GM21737 (cell line): Measurements from ENCODE around the gene ASAP2.

Experiments
- ATAC-seq: cut with Tn5 transposase; IDR thresholded peaks from one replicate; pipeline ENCODE4 v1.9.1; 2021; ENCODE audit warnings: mild to moderate bottlenecking, moderate library complexity; ENCODE audit not compliant: unreplicated experiment

ASAP2 gene

DNA sequence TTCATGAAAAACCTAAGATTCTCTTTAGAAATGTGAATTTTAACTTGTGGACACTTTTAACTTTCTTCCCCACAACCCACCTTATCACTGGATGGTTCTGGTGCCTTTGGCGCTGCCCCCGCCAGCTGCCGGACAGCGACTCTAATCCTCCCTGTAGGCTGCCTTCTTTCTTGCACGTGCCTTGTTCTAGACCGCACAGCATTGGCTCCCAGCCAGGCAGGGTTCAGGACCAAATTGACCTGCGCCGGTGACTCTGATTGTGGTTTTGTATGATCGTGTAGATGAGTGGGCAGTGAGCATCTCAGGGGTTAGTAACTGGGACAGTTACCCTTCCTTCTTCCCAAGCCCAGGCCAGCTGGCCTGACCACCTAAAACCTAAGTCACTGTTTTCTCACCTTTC, 106.8 kb downstream of the ASAP2 start:
- ATAC-seq: no peak

DNA sequence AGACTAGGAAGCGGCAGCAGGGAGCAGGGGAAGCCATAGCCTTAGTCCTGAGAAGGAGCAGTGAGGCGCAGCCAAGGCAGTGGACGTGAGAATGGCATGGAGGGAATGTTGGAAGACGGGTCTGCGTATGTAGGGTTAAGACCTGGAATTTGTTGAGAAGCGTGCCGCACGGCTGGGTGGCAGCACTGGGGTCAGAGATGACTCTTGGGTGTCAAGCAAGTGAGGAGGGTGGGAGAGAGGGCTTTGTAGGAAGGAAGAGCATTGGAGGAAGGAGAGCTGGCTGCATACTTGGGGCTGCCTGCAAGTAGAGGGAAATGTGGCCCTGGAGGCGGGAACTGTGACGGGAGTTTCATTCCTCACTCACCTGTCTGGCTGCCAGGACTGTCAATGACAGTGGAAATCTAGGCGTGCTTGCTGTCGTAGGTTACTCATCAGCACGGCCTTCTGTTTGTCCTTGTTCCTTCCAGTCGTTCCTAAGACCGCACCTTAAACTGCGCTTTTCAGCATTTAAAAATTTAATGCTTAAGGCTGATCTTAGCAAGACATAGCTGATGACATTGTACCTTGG, 108.8 kb downstream of the ASAP2 start:
- ATAC-seq: no peak

DNA sequence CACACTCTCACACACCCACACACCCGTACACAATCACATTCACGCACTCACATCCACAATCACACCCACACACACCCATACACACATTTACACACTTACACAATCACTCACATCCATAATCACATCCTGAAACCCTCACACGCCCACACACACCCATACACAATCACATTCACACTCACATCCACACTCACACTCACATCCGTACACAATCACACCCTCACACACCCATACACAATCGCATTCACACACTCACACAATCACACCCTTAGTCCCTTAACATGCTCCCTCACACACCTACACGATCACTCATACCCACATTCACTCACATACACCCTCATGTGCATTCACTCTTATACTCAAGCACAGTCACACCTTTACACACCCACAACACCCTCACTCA, 110.9 kb downstream of the ASAP2 start:
- ATAC-seq: no peak

DNA sequence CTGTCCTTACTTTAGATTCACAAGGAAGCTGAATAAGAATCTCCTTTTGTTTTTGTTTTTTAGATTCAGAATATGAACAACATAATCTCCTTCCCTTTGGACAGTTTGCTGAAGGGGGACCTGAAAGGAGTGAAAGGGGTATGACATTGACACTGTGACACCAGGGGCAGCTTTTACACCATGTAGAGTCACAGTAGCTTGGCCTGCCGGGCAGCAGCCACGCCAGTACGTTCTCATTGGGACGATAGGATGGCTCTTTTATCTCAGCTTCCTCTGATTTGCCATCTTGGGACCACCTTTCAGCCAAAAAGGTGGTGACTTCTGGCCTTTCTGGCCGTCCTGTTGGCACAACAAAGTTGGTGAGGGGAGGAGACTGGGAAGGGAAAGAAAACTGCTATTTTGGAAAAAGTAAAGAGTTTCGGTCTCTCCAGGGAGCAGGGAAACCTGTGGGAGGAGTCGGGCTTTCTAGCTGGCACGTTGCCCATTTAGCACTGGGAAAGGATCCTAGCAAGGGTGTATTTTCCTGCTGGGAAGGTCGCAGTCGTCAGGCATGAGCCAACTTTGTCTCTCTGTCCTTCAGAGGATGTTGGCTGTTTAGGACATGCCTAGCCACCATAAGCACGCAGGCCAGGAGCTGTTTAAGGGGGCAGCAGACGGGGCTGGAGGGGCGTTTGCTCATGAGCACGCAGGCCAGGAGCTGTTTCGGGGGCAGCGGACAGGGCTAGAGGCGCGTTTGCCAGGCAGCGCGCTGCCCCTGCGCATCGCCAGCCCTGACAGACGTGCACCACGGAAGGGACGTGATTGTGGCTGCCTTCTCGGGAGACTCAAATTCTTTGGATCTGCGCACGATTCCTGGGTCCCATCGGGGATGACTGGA, 112.1 kb downstream of the ASAP2 start:
- no peak for ATAC-seq

DNA sequence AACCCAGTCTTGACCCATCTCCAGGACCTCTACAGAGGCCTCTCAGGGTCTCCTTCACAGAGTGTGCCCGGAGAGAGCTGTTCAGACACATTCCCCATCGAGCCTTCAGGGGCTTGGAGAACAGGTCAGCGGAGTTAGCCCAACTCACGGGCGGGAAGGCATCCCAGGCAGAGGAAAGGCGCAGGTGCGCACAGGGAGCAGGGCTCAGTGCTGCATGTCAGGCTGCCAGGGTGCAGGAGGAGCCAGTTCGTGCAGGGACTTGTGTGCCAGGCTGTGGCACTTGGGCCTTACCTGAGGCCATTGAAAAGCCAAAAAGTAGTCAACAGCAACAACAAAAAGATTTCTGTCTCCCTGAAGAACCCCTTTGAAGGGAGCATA, 112.7 kb downstream of the ASAP2 start:
- ATAC-seq: no peak

DNA sequence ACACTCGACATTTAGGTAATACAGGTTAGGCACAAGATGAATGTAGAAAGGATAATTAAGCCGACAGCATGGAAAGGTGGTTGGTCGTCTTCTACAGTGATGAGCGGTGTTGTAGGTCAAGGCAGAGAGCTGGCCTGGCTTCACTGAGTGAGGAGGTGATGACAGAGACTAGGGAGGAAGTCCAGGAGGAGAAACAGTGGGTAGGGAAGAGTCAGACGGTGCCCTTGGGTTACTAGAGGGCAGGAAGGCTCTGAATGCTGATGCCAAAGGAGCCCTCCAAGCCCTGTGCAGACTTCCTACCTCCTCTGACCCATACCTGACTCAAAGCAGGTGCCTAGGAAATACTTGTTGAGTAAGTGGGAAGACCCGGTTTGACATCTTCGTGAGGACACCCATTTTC, 116.0 kb downstream of the ASAP2 start:
- no peak for ATAC-seq

DNA sequence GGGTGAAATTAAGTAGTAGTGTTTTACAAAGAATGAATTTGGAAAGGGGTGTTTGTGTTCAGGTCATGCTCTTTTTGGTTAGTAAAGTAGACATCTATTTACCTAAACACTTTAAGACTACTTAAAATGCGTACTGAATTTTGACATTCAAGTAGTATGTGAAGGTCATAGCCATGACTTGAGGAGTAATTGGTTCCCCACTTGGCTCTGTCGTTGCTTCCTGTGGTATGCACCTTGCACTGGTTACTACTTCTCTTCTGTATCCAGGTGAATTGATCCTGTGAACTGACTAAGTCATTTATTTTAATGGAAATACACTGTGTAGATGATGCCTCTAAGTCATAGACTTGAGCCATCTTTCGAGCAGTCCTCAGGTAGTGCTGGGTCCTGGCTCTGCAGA, 118.8 kb downstream of the ASAP2 start:
- no peak for ATAC-seq

DNA sequence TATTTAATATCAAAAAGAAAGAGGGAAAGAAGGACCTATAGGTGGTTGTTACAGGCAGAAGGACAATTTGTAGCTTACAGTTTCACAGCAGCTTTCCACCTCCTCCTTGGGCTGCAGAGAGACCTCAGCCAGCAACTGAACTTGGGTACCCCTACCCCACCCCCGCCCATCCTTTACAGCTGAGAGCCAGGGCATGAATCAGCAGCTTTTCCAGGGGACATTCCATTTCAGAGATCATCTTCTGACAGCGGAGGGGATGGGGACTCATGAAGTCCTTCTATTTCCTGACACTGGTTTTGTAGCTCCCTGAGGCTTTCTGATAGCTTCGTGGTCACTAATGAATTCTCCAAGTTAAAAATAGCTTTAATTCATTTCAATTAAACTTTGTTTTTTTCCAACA, 120.4 kb downstream of the ASAP2 start:
- ATAC-seq: no peak

DNA sequence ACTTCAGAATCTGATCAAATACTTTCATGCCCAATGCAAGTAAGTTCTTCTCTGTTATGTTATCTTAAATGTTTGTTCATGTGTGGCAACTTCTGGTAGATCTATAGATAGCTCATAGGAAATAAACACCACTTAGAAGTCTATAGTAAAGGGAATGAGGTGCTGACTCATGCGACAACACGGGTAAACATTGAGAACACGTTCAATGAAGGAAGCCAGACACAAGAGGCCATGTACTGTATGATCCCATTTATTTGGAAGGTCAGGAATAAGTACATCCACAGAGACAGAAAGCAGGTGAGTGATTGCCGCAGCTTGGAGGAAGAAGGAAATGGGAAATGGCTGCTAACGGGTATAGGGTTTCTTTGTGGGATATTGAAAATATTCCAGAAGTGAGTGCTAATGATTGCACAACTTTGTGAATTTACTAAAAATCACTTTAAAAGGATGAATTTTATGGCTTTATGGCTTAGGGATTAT, 121.3 kb downstream of the ASAP2 start:
- no peak for ATAC-seq

DNA sequence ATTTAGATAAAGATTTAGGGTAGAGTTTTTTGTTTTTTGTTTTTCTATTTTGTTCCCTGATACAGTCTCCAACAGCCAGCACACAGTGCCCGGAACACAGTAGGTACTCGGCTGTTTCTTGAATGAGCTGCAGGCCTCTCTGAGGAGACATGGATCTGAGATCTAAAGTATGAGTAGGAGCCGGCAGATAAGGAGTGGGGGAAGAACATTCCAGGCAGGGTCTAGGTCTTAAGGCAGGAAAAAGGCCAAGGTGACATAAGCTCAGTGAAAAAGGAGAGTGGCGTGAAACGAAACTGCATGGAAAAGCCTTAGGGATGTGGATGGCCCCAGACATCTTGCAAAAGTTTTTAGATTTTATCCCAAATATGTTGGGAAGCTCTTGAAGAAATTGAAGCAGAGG, 122.3 kb downstream of the ASAP2 start:
- ATAC-seq: no peak

DNA sequence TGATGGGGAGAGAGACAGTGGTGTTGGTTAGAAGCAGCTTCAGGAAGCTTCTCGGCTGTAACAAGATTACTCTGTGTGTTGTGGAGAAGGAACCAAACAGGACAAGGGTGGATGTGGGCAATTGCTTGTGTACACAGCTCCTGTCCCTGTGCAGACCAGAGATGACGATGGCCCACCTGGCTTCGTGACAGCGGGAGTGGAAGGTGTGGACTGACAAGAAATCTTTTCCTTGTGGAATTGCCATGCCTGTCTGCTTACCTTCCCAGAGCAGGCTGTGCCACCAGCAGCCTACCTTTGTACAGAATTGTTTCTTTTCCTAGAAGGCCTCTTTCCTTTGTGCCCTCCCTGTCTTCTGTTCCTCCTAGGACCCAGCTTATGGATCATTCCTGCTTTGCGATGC, 122.9 kb downstream of the ASAP2 start:
- no peak for ATAC-seq

DNA sequence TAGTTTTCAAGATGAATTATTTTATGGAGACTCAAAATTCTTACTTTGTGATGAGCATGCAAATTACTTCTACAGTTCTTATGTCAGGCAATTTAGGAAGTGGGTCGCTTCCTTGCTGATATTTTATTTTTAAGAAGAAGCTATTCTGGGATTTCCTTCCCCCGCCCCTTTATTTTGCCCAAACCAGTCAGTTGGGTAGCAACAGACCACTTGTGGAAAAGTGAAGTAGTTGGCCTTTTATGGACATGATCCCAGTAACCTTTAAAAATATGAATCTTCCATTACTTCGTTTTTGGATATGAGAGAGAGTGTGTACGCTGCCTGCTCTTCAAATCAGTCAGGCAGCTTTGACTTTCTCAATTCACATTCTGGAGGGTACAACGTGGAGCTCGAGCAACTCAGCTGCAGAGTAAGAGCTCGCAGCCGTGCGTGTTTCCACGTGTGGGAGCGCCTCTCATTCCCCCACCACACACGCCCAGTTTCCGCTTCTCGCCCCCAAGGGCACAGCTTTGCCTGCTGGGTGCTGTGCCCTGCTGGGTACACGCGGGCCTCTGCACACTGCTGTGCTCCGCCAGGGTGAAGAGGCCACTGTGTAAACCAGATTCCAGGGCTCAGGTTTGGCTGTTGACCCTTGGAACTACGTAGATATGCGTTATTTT, 124.1 kb downstream of the ASAP2 start:
- no peak for ATAC-seq

DNA sequence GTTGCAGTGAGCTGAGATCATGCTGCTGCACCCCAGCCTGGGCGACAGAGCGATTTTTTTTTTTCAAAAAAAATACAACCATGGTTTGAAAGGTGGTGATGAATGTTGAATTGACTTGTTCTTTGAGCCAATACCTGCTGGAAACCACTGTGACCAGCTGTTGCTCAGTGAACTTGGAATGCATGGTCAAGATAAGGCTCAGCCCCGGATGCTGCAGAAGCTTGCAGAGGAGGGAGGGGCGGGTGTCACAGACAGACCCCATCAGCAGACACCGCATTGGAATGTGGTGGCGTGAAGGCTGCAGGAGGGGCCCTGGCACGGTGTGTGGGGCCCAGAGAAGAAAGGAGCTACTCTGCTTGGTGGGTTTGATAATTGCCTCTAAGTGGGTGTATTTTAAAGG, 125.1 kb downstream of the ASAP2 start:
- no peak for ATAC-seq

DNA sequence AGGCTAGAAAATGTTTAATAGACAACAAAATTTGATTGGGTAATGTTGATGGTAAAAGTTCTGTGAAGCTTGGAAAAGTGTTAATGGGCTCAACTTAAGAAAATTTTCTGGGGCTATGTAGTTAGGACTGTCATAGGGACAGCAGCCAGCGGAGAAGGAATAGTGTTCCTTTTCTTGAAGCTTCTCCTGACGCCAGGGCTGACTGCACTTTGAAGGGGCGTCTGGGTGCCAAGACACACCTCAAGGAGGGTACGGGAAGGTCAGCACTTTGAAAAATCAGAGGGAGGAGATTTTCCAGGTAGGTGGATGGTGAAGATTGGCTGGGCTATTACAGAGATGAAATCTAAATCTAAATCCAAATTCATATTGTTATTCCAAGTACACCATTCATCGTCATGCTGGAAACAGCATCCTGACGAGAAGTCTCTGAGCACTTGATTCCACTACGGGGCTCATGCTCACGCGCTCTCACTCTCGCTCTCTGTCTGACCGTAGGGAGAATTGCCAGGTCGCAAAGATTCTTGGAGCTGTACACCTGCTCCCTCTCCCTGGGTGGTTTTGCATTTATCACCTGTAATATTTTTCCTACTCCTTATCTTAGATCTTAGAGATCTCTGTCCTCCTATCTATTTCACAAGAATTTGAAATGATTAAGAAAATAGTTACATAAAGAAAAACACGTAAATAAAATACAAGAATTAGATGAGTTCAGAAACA, 125.7 kb downstream of the ASAP2 start:
- ATAC-seq: no peak

DNA sequence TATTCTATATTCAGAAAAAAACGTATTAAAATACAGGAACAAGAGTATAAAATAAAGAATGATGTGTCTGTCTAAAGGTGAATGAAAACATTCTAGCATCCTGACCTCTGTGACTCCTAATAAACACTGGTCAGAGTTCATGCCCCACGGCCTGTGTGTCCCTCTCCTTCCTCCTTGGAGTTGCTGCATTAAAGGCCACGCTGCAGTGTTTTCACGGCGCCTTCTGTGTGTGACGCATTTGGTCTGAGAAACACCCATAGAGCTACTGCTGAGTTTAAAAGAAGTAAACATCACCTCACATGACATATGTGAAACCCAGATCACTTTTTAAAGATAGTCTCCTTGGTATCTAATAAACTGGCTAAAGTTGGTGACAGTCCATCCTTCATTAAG, 126.2 kb downstream of the ASAP2 start:
- no peak for ATAC-seq

DNA sequence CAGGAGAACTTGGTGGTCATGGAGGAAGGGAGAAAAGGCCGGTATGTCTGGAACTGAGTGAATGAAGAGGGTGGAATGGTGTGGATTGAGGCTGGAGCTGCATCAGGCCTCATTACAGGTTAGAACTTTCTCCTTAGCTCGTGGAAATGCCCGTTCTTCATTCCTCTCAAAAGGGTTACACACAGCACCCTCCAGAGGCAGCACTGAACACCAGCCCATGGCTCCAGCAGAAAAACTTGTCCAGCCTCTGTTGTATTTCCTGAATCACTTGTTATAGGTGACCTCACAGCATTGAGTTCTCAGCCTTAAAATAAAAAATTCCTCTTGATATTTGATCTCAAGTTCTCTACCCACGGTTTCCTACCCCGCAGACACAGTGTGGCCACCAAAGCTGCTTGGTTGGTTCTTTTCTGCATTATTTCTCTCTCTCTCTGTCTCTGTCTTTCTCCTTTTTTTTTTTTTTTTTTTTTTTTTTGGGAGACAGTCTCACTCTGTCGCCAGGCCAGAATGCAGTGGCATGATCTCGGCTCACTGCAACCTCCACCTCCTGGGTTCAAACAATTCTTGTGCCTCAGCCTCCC, 127.1 kb downstream of the ASAP2 start:
- ATAC-seq: no peak

DNA sequence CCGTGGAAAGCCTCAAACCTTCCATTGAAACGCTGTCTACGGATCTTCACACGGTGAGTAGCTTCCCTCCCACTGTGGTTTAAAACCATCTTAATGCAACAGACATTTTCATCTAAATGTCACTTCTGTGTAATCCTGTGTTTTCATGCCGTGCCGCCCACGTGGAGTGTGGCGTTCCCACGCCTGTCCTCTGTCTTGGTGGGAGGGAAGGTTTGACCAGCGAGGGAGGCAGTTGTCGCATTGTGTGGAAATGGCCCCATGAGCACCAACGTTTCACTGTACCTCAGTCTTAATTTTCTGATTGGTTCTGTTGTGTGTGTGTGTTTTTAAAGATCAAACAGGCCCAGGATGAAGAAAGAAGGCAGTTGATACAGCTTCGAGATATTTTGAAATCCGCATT, 128.1 kb downstream of the ASAP2 start:
- no peak for ATAC-seq

DNA sequence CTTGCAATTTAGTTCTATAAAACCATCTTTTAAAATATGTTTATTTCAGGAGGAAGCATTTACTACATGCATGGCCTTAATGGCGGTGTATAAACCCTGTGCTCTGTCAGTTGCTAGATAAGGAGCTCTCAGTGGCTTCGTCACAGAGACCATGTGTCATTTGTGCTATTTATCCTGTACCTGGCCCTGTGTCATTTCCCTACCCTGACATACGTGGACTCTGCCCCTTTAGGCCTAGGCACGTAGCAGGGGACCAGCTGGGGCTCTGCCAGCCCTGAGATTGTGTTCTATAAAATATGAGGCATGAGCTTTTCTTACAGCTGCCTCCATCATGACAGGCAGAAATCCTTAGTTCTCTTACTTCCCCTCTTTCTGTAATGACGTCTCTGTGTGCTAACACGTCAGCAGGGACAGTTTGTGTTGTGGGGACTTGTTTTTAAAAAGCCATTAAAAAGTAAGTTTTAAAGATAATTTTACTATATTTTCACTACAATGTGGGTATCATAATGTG, 128.8 kb downstream of the ASAP2 start:
- no peak for ATAC-seq

DNA sequence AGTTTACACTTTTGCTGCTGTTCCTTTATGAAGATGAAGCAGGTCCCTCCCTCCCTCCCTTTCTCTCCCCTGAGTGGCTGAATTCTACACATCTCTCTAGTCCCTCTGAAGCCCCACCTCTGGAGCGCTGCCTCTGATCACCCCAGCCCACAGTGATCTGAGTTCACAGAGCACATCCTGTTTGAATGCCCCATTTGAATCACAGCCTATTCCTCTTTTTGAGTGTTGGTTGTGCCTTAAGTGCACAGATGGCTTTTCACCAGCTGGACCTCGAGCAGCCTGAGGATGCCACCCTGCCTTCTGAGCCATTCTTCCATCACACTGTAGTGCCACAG, 129.6 kb downstream of the ASAP2 start:
- ATAC-seq: no peak

DNA sequence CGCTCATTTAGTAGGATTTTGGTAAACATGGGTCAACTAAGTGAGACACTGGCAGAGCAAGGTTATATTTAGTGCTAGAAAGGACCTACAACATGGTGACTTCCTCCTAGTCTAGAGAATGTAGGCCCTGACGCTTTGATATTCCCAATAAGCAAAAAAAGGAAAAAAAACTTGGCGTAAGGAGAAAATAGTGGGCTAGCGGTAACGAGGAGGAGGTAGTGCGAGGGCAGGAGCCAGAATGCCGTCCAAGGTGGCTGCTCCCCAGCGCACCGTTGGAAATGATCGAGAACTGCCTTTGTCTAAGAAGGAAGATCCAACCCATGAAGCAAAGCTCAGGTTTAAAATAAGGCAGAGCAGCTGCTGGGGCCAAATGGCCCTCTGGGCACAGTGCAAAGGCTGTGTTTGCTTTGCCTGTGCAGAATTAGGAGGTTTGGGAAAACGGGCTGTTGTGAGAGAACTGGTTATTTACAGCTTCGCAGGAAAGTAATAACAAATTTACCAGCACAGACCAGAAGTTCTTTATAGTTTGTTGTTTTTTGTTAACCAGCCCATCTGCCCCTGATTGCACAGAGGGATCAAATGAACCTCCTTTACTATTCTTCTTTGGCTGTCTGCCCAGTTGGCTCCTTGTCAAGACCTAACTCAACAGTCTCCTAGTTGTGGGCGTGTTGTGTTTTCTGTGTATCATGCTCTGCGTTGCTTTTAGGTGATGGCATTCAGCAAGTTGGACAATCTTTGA, 130.1 kb downstream of the ASAP2 start:
- no peak for ATAC-seq
